CD14-positive monocyte (primary cell): Measurements from ENCODE around the gene ATG101. TPM values are rescaled to one million over a fixed set of nuclear protein-coding genes. Genes with fewer than 3 reads are reported as not detected.
A peak's percentile ranks its signal among the peaks of the same experiment; 100 is the strongest.

Source experiments
- DNase-seq, 3 donors: peaks; one replicate each; pipeline ENCODE4 v3.0.0-alpha.2; 2011 to 2022
- H2AFZ ChIP-seq: 2 replicates; pipeline ENCODE4 v1.6.0; 2012; ENCODE audit warnings: mild to moderate bottlenecking, low read depth, low read length, inconsistent platforms; ENCODE audit not compliant: insufficient read depth, poor library complexity, severe bottlenecking
- H3K27ac ChIP-seq, 2 donors: 1 replicate in 1 of 2; 2 replicates in 1 of 2; pipeline ENCODE4 v1.5.1; 2012 to 2013; ENCODE audit warnings: low read length in 2 of 2, control low read depth in 1 of 2, inconsistent platforms in 1 of 2, low read depth in 1 of 2, mild to moderate bottlenecking in 1 of 2
- H3K27me3 ChIP-seq, 2 donors: one replicate each; pipeline versions ENCODE4 v1.6.0 to v1.6.1; 2011 to 2013; ENCODE audit warnings: low read length in 2 of 2; ENCODE audit not compliant: control insufficient read depth in 2 of 2, insufficient read depth in 2 of 2
- H3K36me3 ChIP-seq, 2 donors: replicated peaks in 1 of 2; 1 replicate in 1 of 2; 2 replicates in 1 of 2; pipeline versions ENCODE4 v1.5.1 to v1.6.1; 2012 to 2013; ENCODE audit warnings: low read length in 2 of 2, control low read depth in 1 of 2, inconsistent platforms in 1 of 2, mild to moderate bottlenecking in 1 of 2; ENCODE audit not compliant: insufficient read depth in 2 of 2, control insufficient read depth in 1 of 2
- H3K4me1 ChIP-seq, 2 donors: 1 replicate in 1 of 2; 2 replicates in 1 of 2; pipeline versions ENCODE4 v1.5.1 to v1.6.1; 2012 to 2013; ENCODE audit warnings: low read length in 2 of 2, control low read depth in 1 of 2, inconsistent platforms in 1 of 2, mild to moderate bottlenecking in 1 of 2, moderate library complexity in 1 of 2; ENCODE audit not compliant: insufficient read depth in 2 of 2, control insufficient read depth in 1 of 2
- H3K4me2 ChIP-seq: replicated peaks from 2 replicates; pipeline ENCODE3; 2012; ENCODE audit warnings: low read length, moderate library complexity, mild to moderate bottlenecking; ENCODE audit not compliant: poor library complexity, severe bottlenecking; ENCODE audit errors: extremely low read depth
- H3K4me3 ChIP-seq, 3 experiments: fragments of 200-600 bp in 1 of 3; sonication (generic) in 1 of 3; replicated peaks in 1 of 3; 1 replicate in 2 of 3; 2 replicates in 1 of 3; pipeline ENCODE4 v1.5.1; 2011 to 2013; ENCODE audit warnings: low read length in 3 of 3, mild to moderate bottlenecking in 3 of 3, control low read depth in 2 of 3, low read depth in 2 of 3, inconsistent platforms in 1 of 3, moderate library complexity in 1 of 3
- H3K79me2 ChIP-seq: 2 replicates; pipeline ENCODE4 v1.6.0; 2012; ENCODE audit warnings: mild to moderate bottlenecking, control low read depth, inconsistent platforms, low read length, moderate library complexity; ENCODE audit not compliant: insufficient read depth
- H3K9ac ChIP-seq: 2 replicates; pipeline ENCODE4 v1.6.0; 2017; ENCODE audit warnings: low read length, mild to moderate bottlenecking; ENCODE audit not compliant: insufficient read depth, poor library complexity, severe bottlenecking
- H3K9me3 ChIP-seq, 2 donors: replicated peaks in 1 of 2; 1 replicate in 1 of 2; 2 replicates in 1 of 2; pipeline versions ENCODE4 v1.5.1 to v1.6.1; 2012 to 2013; ENCODE audit warnings: low read length in 2 of 2, control low read depth in 1 of 2; ENCODE audit not compliant: control insufficient read depth in 1 of 2, insufficient read depth in 1 of 2
- H4K20me1 ChIP-seq: 2 replicates; pipeline ENCODE4 v1.6.0; 2012; ENCODE audit warnings: mild to moderate bottlenecking, low read length, control low read depth, moderate library complexity; ENCODE audit not compliant: insufficient read depth
- H3K27ac Mint-ChIP-seq, 7 donors: one replicate each; pipeline ENCODE4 v1.8.0; 2020; ENCODE audit warnings: mild to moderate bottlenecking in 7 of 7, mixed read lengths in 7 of 7, moderate library complexity in 6 of 7, inconsistent platforms in 2 of 7
- H3K27me3 Mint-ChIP-seq, 3 donors: one replicate each; pipeline ENCODE4 v1.8.0; 2021 to 2022; ENCODE audit warnings: low read depth in 3 of 3, mild to moderate bottlenecking in 3 of 3, mixed read lengths in 3 of 3, moderate library complexity in 3 of 3, inconsistent platforms in 1 of 3
- H3K36me3 Mint-ChIP-seq, 2 donors: one replicate each; pipeline ENCODE4 v1.8.0; 2020; ENCODE audit warnings: mixed read lengths in 2 of 2, inconsistent platforms in 1 of 2, mild to moderate bottlenecking in 1 of 2
- H3K4me1 Mint-ChIP-seq: one replicate; pipeline ENCODE4 v1.8.0; 2020; ENCODE audit warnings: mild to moderate bottlenecking, mixed read lengths
- H3K4me3 Mint-ChIP-seq, 2 donors: one replicate each; pipeline ENCODE4 v1.8.0; 2020; ENCODE audit warnings: mild to moderate bottlenecking in 2 of 2, mixed read lengths in 2 of 2, moderate library complexity in 1 of 2
- H3K9me3 Mint-ChIP-seq, 7 donors: one replicate each; pipeline ENCODE4 v1.8.0; 2020 to 2022; ENCODE audit warnings: mixed read lengths in 7 of 7, mild to moderate bottlenecking in 6 of 7, moderate library complexity in 6 of 7, inconsistent platforms in 2 of 7
- CTCF ChIP-seq: fragments of 200-600 bp; IDR thresholded peaks from one replicate; pipeline ENCODE4 v1.8.0; 2022; ENCODE audit warnings: antibody characterized with exemption, mild to moderate bottlenecking
- WGBS: methylation state at CpG from one replicate; pipeline ENCODE4 v1.1.5; 2013; ENCODE audit warnings: missing lambda C conversion rate; ENCODE audit not compliant: insufficient coverage; 5-methylcytosine and 5-hydroxymethylcytosine counted together
- intact Hi-C, 2 donors: fragments of 100-400 bp; cut with micrococcal nuclease; formaldehyde crosslinking; loops; one replicate each; pipeline versions ENCODE4 v1.15.0 to v1.15.1; 2023
- polyA plus RNA-seq, 3 donors: library from polyadenylated mRNA; depleted of rRNA in 1 of 3; unstranded in 2 of 3; stranded (reverse) in 1 of 3; fragments of 300-500 nt in 2 of 3; fragments of >200 nt in 1 of 3; fragmentation: Illumina TruSeq in 2 of 3; gene quantifications; 1 replicate in 2 of 3; 2 replicates in 1 of 3; pipeline ENCODE4 v1.2.3, GENCODE V29; 2012 to 2021

The ATG101 gene
- polyA plus RNA-seq, 3 donors = 20.5 to 120 (median 26.4) TPM

GRCh38 chr12:52078276-52078675 is 8.5 kb downstream of the ATG101 start:
- peaks cover 54 to 63% of the 10 kb centered on the region in 2 donors for H3K36me3 ChIP-seq
- 100% methylated on average over 3 of the region's 3 CpGs for WGBS

DNA sequence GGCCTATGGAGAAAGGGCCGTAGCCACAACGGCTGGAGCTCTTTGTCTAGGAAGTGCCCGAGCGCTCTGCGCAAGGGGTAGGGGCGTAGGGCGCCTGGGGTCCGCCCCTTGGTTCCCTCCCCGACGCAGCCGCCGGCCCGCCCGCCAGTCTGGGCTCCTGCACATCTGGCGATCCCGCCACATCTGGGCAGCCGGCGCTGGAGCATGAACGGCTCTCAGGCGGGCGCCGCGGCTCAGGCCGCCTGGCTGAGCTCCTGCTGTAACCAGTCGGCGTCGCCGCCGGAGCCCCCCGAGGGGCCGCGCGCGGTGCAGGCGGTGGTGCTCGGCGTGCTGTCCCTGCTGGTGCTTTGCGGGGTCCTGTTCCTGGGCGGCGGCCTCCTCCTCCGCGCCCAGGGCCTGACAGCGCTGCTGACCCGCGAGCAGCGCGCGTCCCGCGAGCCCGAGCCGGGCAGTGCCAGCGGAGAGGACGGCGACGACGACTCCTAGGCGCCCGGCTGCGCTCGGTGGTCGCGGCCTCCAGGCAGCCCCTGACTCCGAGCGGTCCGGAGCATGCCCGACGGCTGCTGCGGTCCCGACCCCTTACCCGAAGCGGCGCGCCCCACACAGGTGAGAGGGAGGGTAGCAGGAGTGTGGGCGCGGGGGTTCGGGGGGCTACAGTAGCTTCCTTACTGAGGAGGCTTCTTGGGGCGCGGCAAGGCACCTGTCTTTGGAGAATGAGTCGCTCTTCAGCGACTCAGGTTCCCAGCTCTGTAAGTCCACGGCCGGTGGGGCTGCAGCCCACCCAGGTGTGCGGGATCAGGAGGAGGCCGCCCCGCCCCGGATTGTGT is 10.0 kb downstream of the ATG101 start, which contains the start of gene SMIM41:
SMIM41 (plus strand) TSS at position 129 of the 827 bp plus-strand sequence; CDS start at position 205, 76 bp downstream.
- H3K79me2 ChIP-seq = peaks cover 5% of the 10 kb centered on the region
- Mint-ChIP-seq H3K4me1 (peaks cover 18% of the 10 kb centered on the region), H3K9me3 (no peaks in the 10 kb centered on the region), H3K4me3 (peak within 1 kb of the TSS in 1 of 2 donors; percentile 31), H3K36me3 (peaks cover 43 to 45% of the 10 kb centered on the region in 2 donors), H3K27me3 (peaks cover 0 to 4% (median 3%) of the 10 kb centered on the region in 3 donors), H3K27ac (peak within 1 kb of the TSS in 4 of 7 donors; percentile 50 to 72 (median 58))
- H3K27ac ChIP-seq = no peak within 1 kb of the TSS
- DNase-seq = no peak
- no peak within 1 kb of the TSS for H3K4me2 ChIP-seq
- peaks cover 30% of the 10 kb centered on the region for H4K20me1 ChIP-seq
- H3K4me1 ChIP-seq = peaks cover 15 to 18% of the 10 kb centered on the region in 2 donors
- no peak within 1 kb of the TSS for H2AFZ ChIP-seq
- peaks cover 41 to 48% of the 10 kb centered on the region in 2 donors for H3K36me3 ChIP-seq
- H3K9me3 ChIP-seq = no peaks in the 10 kb centered on the region
- H3K9ac ChIP-seq = no peak within 1 kb of the TSS
- WGBS = 95% methylated on average over 80 of the region's 87 CpGs
- H3K27me3 ChIP-seq = no peaks in the 10 kb centered on the region
- intact Hi-C loops = no loop called here
- no peak for TF ChIP-seq CTCF
- H3K4me3 ChIP-seq = no peak within 1 kb of the TSS

More at GRCh38 chr12:52078276-52078675, 8.5 kb downstream of the ATG101 start:
- H3K36me3 Mint-ChIP-seq = peaks cover 58 to 60% of the 10 kb centered on the region in 2 donors
- peaks cover 13% of the 10 kb centered on the region for H3K79me2 ChIP-seq
- no peak overlapping the region for H3K4me3 Mint-ChIP-seq
- peaks cover 25% of the 10 kb centered on the region for H3K4me1 Mint-ChIP-seq
- no peak overlapping the region for H3K27ac Mint-ChIP-seq
- no peaks in the 10 kb centered on the region for H3K27me3 ChIP-seq
- H3K9ac ChIP-seq = no peak overlapping the region
- no peak overlapping the region for H3K4me3 ChIP-seq
- peaks cover 45% of the 10 kb centered on the region for H4K20me1 ChIP-seq
- H2AFZ ChIP-seq = no peak overlapping the region
- no peak overlapping the region for H3K4me2 ChIP-seq
- TF ChIP-seq CTCF = no peak
- H3K9me3 ChIP-seq = no peaks in the 10 kb centered on the region
- H3K27me3 Mint-ChIP-seq = peaks cover 0 to 3% (median 0%) of the 10 kb centered on the region in 3 donors
- H3K9me3 Mint-ChIP-seq = no peaks in the 10 kb centered on the region
- no peak for DNase-seq
- H3K4me1 ChIP-seq = peaks cover 13 to 18% of the 10 kb centered on the region in 2 donors
- intact Hi-C loops = no loop called here
- H3K27ac ChIP-seq = no peak overlapping the region
